Neural progenitor cell (in vitro differentiated cells): ENCODE results near the gene LRRC10.
"Not testable (repeated sequence)": the region's sequence is repeated elsewhere in the genome, so short reads cannot be mapped to it uniquely, and the experiment has no call there.

Experiments used
- EZH2phosphoT487 ChIP-seq: fragments of 200-600 bp; sonication (generic); IDR thresholded peaks from 2 replicates; pipeline ENCODE4 v1.6.1; 2017; ENCODE audit warnings: antibody characterized with exemption
- TF ChIP-seq, protein P1 (sequence below): fragments of 200-600 bp; sonication (generic); IDR thresholded peaks from 2 replicates; pipeline ENCODE4 v1.5.1; 2017; ENCODE audit warnings: antibody characterized with exemption, mild to moderate bottlenecking

DNA sequence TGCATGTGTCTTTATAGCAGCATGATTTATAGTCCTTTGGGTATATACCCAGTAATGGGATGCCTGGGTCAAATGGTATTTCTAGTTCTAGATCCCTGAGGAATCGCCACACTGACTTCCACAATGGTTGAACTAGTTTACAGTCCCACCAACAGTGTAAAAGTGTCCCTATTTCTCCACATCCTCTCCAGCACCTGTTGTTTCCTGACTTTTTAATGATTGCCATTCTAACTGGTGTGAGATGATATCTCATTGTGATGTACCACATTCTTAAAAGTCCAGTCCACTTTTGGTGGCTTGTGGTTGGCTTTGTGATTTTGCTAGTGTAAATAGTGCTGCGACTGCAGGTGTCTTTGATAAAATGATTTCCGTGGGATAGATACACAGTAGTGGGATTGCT is 6.4 kb downstream of the LRRC10 start:
- TF ChIP-seq, protein P1, sequence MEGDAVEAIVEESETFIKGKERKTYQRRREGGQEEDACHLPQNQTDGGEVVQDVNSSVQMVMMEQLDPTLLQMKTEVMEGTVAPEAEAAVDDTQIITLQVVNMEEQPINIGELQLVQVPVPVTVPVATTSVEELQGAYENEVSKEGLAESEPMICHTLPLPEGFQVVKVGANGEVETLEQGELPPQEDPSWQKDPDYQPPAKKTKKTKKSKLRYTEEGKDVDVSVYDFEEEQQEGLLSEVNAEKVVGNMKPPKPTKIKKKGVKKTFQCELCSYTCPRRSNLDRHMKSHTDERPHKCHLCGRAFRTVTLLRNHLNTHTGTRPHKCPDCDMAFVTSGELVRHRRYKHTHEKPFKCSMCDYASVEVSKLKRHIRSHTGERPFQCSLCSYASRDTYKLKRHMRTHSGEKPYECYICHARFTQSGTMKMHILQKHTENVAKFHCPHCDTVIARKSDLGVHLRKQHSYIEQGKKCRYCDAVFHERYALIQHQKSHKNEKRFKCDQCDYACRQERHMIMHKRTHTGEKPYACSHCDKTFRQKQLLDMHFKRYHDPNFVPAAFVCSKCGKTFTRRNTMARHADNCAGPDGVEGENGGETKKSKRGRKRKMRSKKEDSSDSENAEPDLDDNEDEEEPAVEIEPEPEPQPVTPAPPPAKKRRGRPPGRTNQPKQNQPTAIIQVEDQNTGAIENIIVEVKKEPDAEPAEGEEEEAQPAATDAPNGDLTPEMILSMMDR: not testable (repeated sequence)
- TF ChIP-seq EZH2phosphoT487: not testable (repeated sequence)
